WTC11 (cell line): ENCODE data around the gene C16orf46.

ENCODE experiments used
- CREM ChIP-seq: sonication (generic); formaldehyde crosslinking; IDR thresholded peaks from 2 replicates; pipeline ENCODE4 v1.8.1; 2022; ENCODE audit warnings: mild to moderate bottlenecking, missing genetic modification reagents, moderate library complexity
- ELF4 ChIP-seq: sonication (generic); formaldehyde crosslinking; IDR thresholded peaks from 2 replicates; pipeline ENCODE4 v1.8.1; 2022; ENCODE audit warnings: low read depth, mild to moderate bottlenecking, moderate library complexity, missing genetic modification reagents
- FOXP1 ChIP-seq: sonication (generic); formaldehyde crosslinking; IDR thresholded peaks from 2 replicates; pipeline ENCODE4 v1.8.0; 2022; ENCODE audit warnings: missing genetic modification reagents, mild to moderate bottlenecking, moderate library complexity, borderline replicate concordance
- GABPB1 ChIP-seq: sonication (generic); formaldehyde crosslinking; IDR thresholded peaks from 2 replicates; pipeline ENCODE4 v1.8.1; 2023; ENCODE audit warnings: mild to moderate bottlenecking, missing genetic modification reagents
- NFYB ChIP-seq: sonication (generic); formaldehyde crosslinking; conservative IDR thresholded peaks from 2 replicates; pipeline ENCODE4 v1.8.0; 2022; ENCODE audit warnings: low read depth, missing genetic modification reagents
- SMAD3 ChIP-seq: sonication (generic); formaldehyde crosslinking; IDR thresholded peaks from 2 replicates; pipeline ENCODE4 v1.8.0; 2022; ENCODE audit warnings: missing genetic modification reagents, mild to moderate bottlenecking, borderline replicate concordance
- SP1 ChIP-seq: sonication (generic); formaldehyde crosslinking; conservative IDR thresholded peaks from 2 replicates; pipeline ENCODE4 v1.8.1; 2022; ENCODE audit warnings: missing genetic modification reagents
- ZSCAN18 ChIP-seq: fragments of 250-450 bp; sonication (Bioruptor Pico); IDR thresholded peaks from 2 replicates; pipeline ENCODE4 v2.1.2; 2022; ENCODE audit warnings: mild to moderate bottlenecking, moderate library complexity
- TF ChIP-seq, protein P1 (sequence below): fragments of 200-600 bp; IDR thresholded peaks from 2 replicates; pipeline ENCODE4 v1.8.0; 2022; ENCODE audit warnings: antibody characterized with exemption

DNA sequence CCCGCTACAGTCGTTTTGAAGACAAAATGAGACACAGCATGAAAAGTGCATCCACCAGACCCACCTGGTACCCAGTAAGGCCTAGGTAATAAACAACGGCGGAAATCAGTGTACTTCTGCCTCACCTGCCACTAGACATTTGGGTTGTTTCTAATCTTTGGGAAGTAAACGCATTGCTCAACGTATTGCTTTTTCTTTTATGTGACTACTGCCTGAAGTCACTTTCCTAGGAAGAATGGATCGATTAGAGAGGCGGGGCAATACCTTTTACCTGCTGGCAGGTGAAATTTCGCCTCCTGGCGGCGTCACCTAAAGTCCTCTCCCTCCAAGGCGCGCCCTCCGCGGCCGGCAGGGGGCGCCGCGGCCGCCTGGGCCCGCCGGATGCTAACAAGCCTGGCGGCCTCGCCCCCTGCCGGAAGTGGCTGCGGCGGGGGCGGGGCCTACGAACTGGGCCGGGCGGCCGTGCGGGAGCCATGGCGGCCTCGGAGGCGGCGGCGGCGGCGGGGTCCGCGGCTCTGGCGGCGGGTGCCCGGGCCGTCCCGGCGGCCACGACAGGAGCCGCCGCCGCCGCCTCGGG lies 41.6 kb downstream of the C16orf46 start, which contains the start of gene ATMIN:
- TF ChIP-seq, protein P1, sequence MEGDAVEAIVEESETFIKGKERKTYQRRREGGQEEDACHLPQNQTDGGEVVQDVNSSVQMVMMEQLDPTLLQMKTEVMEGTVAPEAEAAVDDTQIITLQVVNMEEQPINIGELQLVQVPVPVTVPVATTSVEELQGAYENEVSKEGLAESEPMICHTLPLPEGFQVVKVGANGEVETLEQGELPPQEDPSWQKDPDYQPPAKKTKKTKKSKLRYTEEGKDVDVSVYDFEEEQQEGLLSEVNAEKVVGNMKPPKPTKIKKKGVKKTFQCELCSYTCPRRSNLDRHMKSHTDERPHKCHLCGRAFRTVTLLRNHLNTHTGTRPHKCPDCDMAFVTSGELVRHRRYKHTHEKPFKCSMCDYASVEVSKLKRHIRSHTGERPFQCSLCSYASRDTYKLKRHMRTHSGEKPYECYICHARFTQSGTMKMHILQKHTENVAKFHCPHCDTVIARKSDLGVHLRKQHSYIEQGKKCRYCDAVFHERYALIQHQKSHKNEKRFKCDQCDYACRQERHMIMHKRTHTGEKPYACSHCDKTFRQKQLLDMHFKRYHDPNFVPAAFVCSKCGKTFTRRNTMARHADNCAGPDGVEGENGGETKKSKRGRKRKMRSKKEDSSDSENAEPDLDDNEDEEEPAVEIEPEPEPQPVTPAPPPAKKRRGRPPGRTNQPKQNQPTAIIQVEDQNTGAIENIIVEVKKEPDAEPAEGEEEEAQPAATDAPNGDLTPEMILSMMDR, result peak; percentile 93
- TF ChIP-seq ZSCAN18 (no peak), CREM (CRISPR knock-in tag) (0 out of 2 replicates have a peak, but pooled peaks have one; percentile 49), GABPB1 (peak; percentile 34), SP1 (CRISPR knock-in tag) (peak; percentile 84), FOXP1 (no peak), ELF4 (CRISPR knock-in tag) (no peak), NFYB (CRISPR knock-in tag) (no peak), SMAD3 (CRISPR knock-in tag) (no peak)
